HK-2 (cell line): Measurements from ENCODE around the gene ATP13A2.
A peak's percentile ranks its signal among the peaks of the same experiment; 100 is the strongest.

Experiments used
- DNase-seq: peaks from one replicate; pipeline ENCODE4 v3.0.0-alpha.2; 2018; ENCODE audit not compliant: unreplicated experiment

Gene ATP13A2

DNA sequence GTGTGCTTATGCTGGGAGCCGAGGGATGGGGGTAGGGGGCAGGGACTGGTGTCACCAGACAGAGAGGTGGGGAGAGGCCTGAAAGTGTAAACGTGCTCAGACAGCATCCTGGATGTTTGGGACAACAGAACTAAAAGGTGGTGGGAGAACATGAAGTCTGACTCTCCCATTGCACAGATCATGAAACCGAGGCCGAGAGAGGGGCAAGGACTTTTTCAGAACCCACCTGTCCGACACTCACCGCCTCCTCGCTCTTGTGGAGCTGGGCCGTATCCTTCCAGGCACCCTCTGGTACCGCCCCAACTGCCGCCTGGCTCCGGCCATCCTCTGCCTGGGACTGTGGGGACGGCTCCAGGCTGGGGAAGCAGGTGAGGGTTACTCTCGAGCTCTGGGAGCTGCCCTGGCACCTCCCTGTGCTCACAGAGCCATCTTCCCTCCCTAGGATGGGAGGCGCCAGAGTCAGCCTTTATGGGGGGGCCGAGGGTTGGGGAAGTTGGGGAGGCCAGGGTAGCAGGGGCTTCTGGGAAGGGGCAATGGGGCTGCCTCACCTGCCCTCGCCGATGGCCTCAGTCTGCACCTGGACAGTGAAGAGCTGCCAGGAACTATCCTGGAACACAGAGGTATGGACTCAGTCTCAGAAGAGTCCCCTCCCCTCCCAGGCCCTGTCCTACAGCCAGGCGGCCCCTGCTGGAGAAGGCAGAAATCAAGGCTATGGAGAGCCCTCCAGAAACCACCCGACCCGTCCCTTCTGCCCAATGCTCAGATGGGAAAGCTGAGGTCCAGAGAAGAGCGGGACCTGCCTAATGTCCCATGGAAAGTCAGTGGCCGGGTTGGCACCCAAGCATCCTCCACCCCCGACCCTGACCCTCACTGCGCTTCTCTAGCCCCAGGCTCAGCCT lies 7.0 kb downstream of the ATP13A2 start:
- no peak for DNase-seq

DNA sequence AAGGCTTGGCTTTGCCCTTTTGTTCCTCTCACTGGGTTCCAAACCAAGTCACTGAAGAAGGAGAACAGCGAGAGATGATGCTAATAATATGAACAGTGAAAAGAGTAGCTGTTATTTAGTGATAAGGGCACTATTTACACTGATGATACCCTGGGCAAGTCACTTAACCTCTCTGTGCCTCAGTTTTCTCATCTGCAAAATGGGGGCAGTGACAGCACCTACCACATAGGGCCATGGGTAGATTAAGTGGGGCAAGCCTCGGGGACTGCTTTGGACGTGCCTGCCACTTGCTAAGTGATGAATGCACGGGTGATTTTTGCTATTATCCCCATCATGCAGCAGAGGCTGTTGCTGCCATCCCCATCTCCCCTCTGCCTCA lies 9.2 kb downstream of the ATP13A2 start:
- DNase-seq = no peak

DNA sequence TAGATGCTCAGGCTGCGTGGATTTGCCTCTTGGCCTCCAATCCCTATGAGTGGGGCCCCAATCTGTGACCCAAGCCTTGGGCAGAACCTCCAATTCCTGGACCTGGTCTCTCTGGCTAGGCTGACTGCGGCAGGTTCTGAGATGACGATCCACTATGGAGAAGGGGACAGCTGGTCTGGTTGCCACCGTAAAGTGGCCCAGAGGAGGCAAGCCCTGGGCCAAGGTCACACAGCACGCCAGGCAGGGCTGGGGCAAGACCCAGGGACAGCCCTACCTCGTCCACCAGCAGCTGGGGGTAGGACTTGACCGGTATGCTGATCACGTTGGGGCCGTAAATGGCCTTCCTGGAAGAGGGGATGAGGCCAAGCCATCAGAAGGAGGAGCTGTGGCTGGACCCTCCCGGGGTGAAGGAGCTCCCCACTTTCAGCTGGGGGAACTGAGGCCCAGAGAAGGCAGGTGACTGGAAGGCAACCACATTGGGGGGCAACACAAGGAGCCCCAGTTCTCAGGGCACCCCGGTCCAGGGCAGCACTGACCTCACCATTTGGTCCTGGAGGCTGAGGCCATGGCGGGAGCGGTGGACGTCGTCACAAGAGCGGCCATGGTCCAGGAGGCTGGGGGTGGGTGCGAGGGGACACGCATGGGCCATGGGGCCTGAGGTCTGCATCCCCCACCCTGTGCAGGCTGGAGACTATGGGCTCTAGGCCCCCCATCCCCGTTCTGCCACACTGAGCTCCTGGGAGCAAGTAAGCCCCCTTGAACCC lies 9.8 kb downstream of the ATP13A2 start:
- DNase-seq = no peak

DNA sequence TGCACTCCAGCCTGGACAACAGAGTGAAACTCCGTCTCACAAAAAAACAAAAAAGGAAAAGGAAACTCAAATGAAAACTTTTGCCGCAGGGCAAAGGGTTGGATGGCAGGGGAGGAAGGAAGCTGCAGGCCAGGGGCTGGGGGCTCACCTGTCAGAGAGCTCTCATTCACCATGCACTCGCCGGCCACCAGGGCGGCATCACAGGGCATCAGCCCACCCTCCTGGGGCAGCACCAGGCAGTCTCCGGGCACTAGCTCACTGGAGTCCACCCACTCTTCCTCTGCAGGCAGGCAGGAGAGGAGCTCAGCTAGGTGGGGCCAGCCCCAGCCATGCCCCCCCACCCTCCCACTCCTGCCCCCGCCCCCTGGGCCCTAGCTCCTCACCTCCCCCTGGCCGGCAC lies 11.9 kb downstream of the ATP13A2 start:
- DNase-seq = no peak

DNA sequence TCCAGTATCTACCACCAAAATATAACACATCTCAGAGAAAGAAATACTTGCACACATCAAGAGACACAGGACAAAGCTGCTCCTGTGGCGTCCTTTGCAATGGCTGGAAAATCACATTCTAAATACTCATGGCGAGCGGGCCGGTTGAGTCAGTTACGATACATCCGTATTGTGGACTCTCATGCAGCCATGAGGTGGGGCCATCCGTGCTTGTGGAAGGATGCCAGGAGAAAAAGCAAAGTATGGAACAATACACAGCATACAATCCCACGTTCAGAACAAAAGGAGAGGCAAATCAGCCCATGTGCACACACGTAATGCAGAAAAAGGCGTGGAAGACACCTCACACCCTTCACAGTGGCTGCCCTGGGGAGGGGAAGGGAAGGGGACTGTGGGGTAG lies 13.1 kb downstream of the ATP13A2 start:
- no peak for DNase-seq

DNA sequence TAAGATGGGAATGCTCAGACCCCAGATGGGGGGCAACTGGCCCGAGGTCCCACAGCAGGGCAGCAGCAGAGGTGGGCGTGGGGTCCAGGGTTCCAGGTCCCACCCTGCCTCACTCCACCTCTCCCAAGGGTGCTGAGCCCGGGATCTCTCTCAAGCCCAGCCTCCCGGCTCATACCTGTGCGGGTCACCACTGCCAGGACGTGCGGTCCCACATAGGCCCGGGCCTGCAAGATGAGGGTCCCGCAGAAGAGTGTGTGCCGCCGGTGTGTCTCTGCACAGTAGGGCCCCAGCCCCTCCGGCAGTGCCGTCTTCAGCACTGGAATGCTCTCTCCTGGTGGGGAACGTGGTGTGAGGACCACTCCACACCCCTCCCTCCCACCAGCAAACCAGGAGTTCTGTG lies 14.9 kb downstream of the ATP13A2 start:
- DNase-seq = no peak

DNA sequence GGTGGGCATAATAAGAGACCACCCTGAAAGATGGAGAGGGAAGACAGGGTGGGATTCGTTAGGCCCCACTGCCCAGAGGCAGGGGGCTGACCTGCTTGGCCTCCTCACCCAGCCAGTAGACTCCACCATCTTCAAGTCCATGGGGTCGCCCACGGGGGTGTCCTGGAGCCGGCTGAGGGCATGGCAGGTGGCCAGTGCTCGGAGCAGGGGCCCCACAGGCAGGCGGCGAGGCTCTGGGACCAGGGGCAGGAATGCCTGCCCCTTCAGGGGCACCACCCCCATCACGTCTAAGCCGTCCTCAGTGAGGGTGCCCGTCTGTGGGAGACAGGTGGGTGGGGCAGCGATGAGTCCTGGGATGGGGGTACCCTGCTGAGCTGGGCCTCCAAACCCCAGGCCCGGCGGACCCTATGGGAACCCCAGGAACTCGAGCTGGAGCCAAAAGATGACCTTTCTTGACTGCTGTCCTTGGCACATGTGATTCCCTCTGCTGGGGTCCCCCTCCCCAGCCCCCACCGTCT lies 18.1 kb downstream of the ATP13A2 start:
- no peak for DNase-seq

DNA sequence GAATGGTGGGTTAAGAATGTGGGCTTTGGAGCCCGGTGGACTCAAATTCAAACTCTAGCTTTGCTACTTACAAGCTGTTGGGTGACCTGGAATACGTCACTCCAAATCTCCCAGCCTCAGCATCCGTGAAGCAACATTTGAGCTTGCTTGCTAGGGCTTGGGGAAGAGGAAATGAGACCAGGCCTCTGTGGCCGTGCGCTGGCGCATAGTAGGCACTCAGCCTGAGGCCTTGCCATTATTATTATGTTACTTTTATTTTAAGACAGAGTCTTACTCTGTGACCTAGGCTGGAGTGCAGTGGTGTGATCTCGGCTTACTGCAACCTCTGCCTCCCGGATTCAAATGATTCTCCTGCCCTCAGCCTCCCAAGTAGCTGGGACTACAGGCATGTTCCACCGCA lies 19.1 kb downstream of the ATP13A2 start:
- DNase-seq = no peak

DNA sequence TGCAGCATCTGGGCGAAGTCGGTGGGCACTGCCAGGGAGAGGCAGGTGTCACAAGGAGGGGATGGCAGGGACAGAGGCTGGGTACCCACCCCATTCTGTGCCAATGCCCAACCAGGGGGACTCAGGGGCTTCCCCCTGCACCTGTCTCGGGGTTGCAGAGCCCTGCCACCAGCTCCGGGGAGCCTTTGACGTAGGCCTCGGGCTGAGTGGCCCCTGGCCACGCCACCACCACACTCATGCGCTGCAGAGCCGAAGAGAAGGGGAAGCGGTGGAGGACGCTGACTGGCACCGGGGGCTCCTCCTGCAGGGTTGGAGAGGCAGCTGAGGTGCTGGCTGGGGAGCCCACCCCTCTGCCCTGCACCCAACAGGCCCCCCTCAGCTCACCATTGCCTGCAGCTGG lies 19.6 kb downstream of the ATP13A2 start:
- DNase-seq = no peak

DNA sequence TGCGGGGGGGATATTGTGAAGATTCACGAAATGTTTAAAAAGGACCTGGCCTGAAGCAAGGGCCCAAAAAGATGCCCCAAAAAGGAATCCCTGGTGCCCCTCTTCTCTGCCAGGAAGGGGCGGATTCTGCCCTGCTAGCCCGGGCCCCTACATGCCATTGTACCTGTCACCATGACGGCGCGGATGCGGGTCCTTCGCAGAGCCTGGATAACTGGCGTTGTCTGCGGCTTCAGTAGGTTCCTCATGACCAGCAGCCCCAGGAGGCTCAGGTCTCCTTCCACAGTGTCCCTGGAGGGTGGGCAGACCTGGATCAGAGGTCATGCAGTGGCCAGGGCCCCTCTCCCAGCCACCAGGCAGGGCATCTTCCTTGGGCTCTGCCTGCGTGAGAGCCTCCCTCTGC lies 20.2 kb downstream of the ATP13A2 start:
- DNase-seq = no peak

DNA sequence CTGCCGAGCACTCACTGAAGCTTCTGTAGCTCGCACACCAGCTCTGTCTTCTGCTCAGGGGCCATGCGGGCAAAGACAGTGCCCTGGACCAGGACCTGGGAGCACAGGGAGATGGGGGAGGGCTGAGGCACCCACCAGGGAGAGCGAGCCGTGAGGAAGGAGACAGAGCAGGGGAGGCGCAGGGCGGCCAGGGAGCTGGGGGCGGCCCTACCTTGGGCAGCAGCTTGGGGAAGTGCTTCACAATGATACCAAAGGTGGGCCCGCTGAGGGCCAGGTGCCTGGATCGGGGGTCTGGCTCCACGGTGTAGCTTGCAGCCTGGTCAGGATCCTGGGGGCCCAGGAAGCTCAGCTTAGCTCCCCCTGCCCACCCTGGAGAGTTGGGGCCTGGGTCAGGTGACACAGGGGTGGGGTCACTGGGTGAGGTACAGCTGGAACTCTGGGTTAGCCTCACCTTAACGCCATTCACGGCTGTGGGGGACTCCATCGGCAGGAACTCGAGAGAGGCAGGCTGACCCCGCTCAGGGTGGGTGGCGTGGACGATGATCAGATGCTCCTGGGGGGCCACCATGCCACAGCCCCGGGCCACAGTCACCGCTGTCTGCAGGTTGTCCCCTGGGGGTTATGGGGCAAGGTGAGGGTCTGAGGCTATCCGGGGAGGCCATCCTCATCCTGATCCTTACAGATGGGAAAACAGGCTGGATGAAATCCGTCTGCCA lies 21.9 kb downstream of the ATP13A2 start:
- DNase-seq = no peak

DNA sequence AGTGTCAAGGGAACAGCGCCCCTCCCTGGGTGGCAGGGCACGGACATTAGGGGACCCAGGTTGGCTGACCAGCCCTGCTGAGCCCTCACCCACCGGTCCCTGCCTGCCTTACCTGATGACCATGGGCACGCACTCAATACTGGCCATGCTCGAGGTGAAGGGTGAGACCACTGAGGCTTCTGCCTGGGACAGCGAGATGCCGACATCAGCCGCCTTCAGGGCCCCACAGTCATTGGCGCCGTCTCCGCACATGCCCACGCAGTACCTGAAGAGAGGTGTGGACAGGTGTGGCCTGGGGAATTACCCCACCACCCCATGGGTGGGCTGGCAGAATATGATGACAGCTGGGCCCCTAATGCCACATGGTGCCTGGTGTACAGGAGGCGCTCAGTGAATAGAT lies 23.5 kb downstream of the ATP13A2 start:
- no peak for DNase-seq

DNA sequence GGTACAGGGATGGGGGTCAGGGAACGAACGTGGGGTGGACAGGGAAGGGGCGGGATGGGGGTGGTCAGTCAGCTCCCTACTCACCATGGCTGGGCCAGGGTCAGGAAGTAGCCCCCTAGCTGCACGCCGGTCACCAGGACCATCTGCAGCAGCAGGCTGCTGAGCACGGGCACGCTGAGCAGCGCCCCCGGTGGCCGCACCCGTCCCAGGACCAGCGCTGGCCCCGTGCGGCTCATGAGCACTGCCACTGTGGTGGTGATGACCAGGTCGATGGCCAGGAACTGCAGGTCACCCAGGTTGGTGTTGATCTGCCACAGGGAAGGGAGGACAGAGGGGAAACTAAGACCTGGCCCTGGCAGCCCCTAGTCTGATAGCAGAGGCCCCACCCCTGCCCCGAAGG lies 24.8 kb downstream of the ATP13A2 start:
- no peak for DNase-seq

DNA sequence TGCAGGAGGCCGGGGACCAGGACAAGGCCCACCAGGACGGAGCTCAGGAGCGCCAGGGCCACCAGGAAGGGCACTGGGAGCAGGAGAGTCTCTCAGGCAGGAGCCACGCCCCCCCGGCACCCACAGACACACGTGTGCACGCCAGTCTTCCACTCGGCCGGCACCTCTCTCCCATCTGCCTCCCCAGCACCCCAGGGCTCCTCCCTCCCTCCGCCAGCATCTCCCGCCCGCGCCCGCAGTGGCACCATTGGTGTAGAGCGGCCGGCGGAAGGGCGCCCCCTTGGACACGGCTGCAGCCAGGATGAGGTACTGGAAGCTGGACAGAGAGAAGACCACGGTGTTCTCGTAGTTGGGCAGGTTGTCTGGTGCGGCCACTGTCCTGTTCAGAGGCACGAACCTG lies 25.2 kb downstream of the ATP13A2 start:
- DNase-seq = no peak

DNA sequence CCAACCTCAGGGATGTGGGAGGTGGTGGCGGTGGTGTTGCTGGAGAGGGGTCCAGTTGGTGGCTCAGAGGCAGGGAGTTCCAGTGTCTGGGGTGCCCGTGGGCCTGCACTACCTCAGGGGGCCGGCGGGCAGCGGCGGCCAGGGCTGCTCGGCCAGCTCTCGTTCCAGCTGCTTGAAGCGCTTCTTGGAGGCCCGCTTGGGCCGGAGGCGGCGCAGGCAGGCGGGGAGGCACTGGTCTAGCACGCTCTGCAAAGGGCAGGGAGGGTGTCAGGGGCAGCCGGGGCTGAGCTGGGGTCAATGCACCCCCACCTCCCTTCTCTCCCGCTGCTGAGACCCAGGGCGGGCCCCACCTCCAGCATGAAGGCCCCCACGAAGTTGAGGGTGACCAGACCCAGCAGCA lies 25.6 kb downstream of the ATP13A2 start:
- no peak for DNase-seq

DNA sequence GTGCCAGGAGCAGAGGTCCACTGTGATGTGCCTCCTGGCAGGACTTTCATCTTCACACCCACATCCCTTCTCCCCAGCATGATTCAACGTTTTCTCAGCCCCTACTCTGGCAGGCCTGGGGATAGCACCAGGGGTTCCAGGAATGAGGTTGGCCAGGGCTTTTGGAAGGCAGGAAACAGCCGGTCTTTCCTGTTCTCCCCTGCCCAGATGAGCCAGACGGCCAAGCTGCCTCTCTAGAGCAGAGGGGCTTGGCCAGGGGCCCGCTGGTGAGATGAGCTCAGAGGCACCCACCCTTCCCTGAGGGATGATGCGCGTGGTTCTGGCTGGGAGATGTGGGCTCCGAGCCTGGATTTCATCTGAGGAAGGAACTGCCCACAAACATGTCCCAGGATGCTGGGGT lies 27.0 kb downstream of the ATP13A2 start:
- DNase-seq = no peak

DNA sequence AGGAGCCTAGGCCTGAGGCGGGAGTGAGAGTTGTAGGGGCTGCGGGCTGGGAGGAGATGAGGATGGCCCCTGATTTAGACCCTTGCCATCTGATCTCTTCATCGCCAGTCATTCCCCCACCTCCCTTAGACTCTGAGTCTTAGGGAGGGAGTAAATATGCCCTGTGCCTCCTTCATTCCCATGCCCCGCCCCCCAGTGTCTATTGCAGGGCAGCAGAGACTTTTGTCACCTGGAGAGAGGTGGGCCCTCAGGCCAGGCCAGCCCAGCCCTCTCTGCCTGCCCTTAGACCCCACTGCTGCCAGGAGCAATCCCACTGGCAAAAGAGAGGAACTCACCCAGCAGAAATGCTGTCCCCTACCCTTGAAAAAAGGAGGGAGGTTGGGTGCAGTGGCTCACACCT lies 28.1 kb downstream of the ATP13A2 start:
- DNase-seq = no peak

DNA sequence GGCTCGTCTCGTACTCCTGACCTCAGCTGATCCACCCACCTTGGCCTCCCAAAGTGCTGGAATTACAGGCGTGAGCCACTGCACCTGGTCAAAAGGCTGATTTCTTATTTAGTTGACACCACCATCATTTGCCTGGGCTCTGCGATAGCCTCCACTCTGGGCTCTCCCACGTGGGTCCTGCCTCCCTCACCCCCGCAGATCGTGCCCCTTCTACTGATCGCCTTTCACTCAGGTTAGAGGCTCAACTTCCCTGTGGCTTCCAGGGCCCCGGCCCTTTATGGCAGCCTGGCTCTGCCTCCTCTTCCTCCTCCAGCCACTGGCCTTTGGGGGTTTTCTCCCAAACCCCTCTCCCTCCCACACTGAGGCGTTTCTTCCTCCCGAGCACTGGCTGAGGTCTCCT lies 28.8 kb downstream of the ATP13A2 start:
- no peak for DNase-seq

DNA sequence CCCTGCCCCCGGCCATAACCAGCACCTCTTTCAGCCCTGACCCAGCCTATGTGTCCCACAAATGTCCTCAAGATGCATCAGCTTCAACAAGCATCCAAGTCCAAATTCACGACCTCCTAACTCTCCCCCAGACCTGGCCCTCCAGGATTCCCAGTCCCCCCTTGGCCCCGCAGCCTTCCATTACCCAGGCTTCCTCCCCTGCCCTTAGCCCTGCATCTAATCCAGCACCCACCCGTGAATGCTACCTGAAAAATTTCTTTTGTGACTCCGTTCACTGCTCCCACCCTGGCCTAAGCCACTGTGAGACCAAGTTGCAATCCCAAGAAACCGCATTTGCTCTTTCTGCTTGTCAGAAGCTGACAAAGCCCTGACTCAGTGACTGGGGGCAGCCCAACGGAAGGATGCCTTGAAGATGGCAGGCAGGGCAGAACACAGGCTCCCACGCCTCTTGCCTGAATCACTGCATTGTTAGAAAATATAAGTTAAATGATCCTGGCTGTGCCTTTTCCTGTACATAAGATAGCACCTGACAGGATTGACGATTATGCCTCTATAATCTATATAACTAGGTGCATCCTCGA lies 30.4 kb downstream of the ATP13A2 start:
- DNase-seq = peak; percentile 65

DNA sequence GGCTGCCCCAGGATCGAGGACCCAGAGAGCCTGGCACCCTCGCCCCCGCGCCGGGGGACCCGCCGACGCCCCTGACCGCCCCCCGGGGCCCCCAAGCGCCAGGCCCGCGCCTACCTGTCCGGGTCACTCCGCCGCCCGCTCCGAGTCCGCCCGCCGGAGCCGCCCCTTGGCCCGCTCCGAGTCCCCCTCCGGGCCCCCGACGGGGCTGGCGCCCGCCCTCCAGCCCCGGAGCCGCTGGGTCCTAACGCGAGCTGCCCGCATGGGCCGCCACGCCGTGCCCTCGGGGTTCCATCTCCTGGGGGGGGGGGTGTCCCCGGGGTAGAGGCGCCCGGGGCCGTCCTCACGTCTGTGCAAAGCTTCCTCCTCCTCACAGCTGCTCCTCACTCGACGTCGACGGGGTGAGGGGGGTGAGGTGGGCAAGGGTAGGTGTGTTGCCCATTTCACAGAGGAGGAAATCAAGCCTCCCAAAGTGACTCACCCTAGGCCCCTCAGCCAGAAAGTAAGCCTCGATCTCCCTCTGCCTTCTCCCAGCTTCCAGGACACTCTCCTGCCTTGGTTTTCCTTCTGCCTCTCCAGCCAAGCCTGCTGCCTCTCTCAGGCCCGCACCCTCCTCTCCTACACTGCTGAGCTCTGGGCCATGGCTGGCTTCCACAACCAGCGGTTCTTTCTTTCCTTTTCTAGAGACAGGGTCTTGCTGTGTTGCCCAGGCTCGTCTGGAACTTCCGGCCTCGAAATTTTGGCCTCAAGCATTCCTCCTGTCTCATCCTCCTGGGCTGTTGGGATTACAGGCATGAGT lies 31.1 kb downstream of the ATP13A2 start, which contains the start of gene MFAP2:
MFAP2 (minus strand) TSS at position 148 of the 796 bp plus-strand sequence. CDS start 2,347 bp downstream, outside the sequence.
- DNase-seq = peak; percentile 49
